Measurements from ENCODE around the gene AGBL4.

Gene AGBL4

DNA sequence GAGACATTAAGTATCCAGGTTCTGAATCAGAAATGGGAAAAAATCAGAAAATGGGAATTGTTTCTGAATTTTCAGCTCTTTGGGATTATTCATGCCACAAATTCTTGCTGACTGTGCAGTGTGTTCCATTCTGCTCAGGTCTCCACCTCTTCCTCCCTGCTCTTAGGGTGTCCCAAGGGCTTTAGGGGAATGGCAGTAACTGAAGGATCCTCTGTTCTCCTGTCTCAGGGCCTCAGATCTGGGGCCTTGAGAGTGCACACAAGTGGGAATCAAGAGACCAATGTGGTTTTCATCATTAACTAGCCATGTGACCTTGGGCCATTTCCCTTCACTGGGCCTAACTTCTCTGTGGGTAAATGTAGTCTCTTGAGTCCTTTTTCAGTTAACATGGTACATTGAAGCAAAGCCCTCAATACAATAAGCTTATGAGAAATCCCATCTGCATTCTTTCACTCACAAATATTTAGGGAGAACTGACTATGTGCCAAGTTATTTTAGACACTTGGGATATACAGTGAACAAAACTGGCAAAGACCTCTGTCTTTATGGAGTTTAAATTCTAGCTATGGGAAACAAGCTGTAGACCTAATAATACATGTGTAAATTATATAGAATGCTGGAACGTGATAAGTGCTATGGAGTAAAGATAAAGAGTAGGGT is 1476.1 kb downstream of the AGBL4 start:
- FAIRE-seq, result no peak
- TF ChIP-seq PAX5 (IDR thresholded peaks at IDR 0.05; ENCODE audit: insufficient read depth, low read length, severe bottlenecking) (no peak), POLR2AphosphoS5 (IDR thresholded peaks at IDR 0.05; ENCODE audit: low read depth, low read length) (no peak), POU2F2 (IDR thresholded peaks at IDR 0.05; ENCODE audit: low read depth, low read length) (no peak), SPI1 (IDR thresholded peaks at IDR 0.05; ENCODE audit: low read depth, low read length) (no peak), POLR2A (IDR thresholded peaks at IDR 0.05; ENCODE audit: low read depth, low read length) (no peak), TAF1 (IDR thresholded peaks at IDR 0.05; ENCODE audit: low read depth, low read length) (no peak)
- no peak for DNase-seq (ENCODE audit: insufficient read length, low spot score)

DNA sequence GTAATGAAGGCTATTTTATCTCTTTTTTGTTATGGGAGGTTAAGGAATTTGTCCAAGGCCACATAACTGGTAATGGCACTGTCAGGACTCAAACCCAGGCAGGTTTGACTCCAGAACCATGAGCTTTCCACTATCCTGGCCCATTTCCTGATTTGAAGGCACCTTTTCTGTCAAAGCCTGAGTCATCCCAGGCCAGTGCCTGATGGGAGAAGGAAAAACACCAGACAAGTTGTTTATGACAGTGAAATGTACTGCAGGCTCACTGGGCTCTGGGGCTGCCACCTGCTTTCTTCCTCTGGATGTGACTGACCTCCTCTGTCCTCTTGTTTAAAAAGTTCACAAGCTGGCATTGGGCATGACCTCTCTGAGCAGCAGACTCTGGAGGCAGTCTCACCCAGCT is 1479.9 kb downstream of the AGBL4 start:
- FAIRE-seq (no peak), DNase-seq (ENCODE audit: insufficient read length, low spot score) (no peak)
- no peak for TF ChIP-seq TAF1 (IDR thresholded peaks at IDR 0.05; ENCODE audit: low read depth, low read length)
- TF ChIP-seq POU2F2 (IDR thresholded peaks at IDR 0.05; ENCODE audit: low read depth, low read length), result no peak

GRCh38 chr1:48540587-48540986 is 1483.2 kb downstream of the AGBL4 start:
- no peak for TF ChIP-seq POU2F2 (IDR thresholded peaks at IDR 0.05; ENCODE audit: low read depth, low read length)
- TF ChIP-seq TAF1 (IDR thresholded peaks at IDR 0.05; ENCODE audit: low read depth, low read length), result no peak
- TF ChIP-seq POLR2A (IDR thresholded peaks at IDR 0.05; ENCODE audit: low read depth, low read length), result no peak
- TF ChIP-seq SPI1 (IDR thresholded peaks at IDR 0.05; ENCODE audit: low read depth, low read length), result no peak
- TF ChIP-seq PAX5 (IDR thresholded peaks at IDR 0.05; ENCODE audit: insufficient read depth, low read length, severe bottlenecking), result no peak
- no peak for TF ChIP-seq POLR2AphosphoS5 (IDR thresholded peaks at IDR 0.05; ENCODE audit: low read depth, low read length)
- DNase-seq (ENCODE audit: insufficient read length, low spot score) (no peak), FAIRE-seq (no peak)

DNA sequence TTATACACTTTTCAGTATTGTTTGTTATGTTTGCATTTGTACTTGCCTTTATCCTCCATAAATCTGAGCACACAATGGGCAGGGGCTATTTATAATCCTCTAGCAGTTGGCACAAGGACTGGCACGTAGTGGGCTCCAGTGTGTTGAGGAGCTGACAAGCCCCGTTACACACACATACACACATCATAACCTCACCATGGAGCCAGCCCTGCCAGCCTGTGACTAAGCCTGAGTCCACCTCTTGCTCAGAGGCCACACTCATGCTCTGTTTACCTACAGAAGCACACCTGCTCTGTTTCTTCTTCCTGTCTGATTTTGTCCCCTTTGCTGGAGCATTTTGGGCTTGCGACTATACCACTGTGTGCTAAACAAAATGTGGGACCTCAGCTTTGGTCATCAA is 1487.3 kb downstream of the AGBL4 start:
- no peak for DNase-seq (ENCODE audit: insufficient read length, low spot score)
- no peak for FAIRE-seq
- no peak for TF ChIP-seq SPI1 (IDR thresholded peaks at IDR 0.05; ENCODE audit: low read depth, low read length)

DNA sequence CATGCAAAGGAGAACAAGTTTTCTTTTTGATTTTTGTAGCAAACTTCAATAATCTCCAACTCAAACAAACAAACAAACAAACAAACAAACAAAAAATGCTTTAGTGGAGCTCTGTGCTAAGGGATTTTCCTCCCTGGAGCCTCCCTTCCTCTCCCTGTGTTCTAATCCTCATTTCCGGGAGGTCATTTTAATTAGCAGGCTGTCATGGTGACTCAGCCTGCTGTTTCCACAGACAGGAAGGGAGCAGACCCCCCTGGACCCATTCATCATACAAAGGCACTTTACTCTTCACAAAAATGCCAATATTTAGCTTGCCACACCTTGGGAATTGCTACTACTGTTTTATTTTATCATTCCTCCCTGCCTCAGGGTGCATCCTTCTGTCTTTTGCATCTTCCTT is 1490.8 kb downstream of the AGBL4 start:
- TF ChIP-seq SPI1 (IDR thresholded peaks at IDR 0.05; ENCODE audit: low read depth, low read length), result no peak
- TF ChIP-seq POLR2AphosphoS5 (IDR thresholded peaks at IDR 0.05; ENCODE audit: low read depth, low read length), result no peak
- TF ChIP-seq TAF1 (IDR thresholded peaks at IDR 0.05; ENCODE audit: low read depth, low read length), result no peak
- TF ChIP-seq PAX5 (IDR thresholded peaks at IDR 0.05; ENCODE audit: insufficient read depth, low read length, severe bottlenecking), result no peak
- no peak for TF ChIP-seq POU2F2 (IDR thresholded peaks at IDR 0.05; ENCODE audit: low read depth, low read length)
- no peak for TF ChIP-seq POLR2A (IDR thresholded peaks at IDR 0.05; ENCODE audit: low read depth, low read length)
- no peak for FAIRE-seq
- DNase-seq (ENCODE audit: insufficient read length, low spot score), result no peak

DNA sequence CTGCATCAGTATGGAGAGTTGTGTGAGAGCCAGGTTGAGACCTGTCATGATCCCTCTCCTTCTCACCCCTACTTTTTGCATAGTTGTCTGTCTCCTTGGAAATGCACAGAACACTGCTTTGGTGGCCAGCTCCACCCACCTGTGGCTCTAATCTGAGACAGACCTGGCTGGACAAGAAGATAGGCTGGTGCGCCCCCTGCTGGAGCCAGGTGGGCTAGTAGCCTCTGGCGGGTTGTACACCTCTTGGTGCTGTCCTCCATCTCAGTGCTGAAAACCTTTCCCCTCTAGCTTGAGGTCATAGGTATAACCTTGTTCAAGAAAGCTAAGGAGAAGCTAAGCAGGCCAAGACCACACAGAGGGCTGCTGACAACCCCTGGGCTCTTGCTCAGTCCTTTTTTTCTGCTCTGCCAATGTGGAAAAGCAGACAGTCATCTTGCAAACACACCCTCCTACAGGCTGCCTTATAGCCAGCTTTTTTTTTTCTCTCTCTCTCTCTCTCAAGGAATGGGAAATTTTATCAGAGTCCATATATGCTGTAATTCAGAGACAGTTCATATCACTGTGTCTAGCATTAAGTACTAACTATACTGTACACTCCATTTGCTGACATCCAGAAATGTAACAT is 1492.9 kb downstream of the AGBL4 start:
- DNase-seq (ENCODE audit: insufficient read length, low spot score), result peak; percentile 33
- FAIRE-seq, result peak; percentile 58
- no peak for TF ChIP-seq POLR2AphosphoS5 (IDR thresholded peaks at IDR 0.05; ENCODE audit: low read depth, low read length)
- TF ChIP-seq TAF1 (IDR thresholded peaks at IDR 0.05; ENCODE audit: low read depth, low read length), result no peak
- no peak for TF ChIP-seq SPI1 (IDR thresholded peaks at IDR 0.05; ENCODE audit: low read depth, low read length)
- TF ChIP-seq PAX5 (IDR thresholded peaks at IDR 0.05; ENCODE audit: insufficient read depth, low read length, severe bottlenecking), result no peak
- no peak for TF ChIP-seq POU2F2 (IDR thresholded peaks at IDR 0.05; ENCODE audit: low read depth, low read length)
- no peak for TF ChIP-seq POLR2A (IDR thresholded peaks at IDR 0.05; ENCODE audit: low read depth, low read length)

GRCh38 chr1:48527051-48527450 is 1496.7 kb downstream of the AGBL4 start:
- DNase-seq (ENCODE audit: insufficient read length, low spot score), result no peak
- no peak for FAIRE-seq
- TF ChIP-seq POU2F2 (IDR thresholded peaks at IDR 0.05; ENCODE audit: low read depth, low read length), result no peak
- no peak for TF ChIP-seq TAF1 (IDR thresholded peaks at IDR 0.05; ENCODE audit: low read depth, low read length)
- TF ChIP-seq POLR2AphosphoS5 (IDR thresholded peaks at IDR 0.05; ENCODE audit: low read depth, low read length), result no peak
- TF ChIP-seq SPI1 (IDR thresholded peaks at IDR 0.05; ENCODE audit: low read depth, low read length), result no peak
- TF ChIP-seq POLR2A (IDR thresholded peaks at IDR 0.05; ENCODE audit: low read depth, low read length), result no peak
- TF ChIP-seq PAX5 (IDR thresholded peaks at IDR 0.05; ENCODE audit: insufficient read depth, low read length, severe bottlenecking), result no peak

DNA sequence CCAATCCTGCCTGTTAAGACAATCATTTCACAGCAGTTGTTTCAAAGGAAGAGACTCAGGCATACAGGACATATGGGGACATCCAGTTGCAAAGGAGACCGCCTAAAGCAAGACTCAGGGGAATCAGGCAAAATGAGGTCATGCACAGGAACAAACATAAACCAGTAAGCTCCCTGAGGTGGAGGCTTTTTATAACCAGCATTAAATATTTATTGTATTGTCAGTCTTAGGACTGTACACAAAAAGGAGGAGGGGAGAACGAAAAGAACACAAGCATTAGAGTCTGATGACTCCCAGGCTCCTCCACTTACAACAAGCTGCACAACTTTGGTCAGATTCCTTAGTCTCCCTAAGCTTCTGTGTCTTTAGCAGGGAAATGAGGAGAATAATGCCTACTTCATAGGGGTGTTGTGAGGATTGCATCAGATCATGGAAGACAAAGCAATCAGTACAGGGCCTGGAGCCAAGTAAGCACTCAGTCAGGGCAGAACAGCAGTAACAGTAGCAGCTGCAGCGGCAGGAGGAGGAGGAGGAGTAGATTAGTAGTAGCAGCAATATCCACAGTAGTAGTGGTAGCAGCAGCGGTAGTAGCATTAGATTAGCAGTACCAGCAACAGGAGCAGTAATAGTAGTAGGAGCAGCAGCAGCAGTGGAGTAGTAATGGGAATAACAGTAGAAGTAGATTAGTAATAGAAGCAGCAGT is 1497.6 kb downstream of the AGBL4 start:
- TF ChIP-seq TAF1 (IDR thresholded peaks at IDR 0.05; ENCODE audit: low read depth, low read length) (no peak), POU2F2 (IDR thresholded peaks at IDR 0.05; ENCODE audit: low read depth, low read length) (no peak), POLR2A (IDR thresholded peaks at IDR 0.05; ENCODE audit: low read depth, low read length) (no peak), PAX5 (IDR thresholded peaks at IDR 0.05; ENCODE audit: insufficient read depth, low read length, severe bottlenecking) (no peak), POLR2AphosphoS5 (IDR thresholded peaks at IDR 0.05; ENCODE audit: low read depth, low read length) (no peak), SPI1 (IDR thresholded peaks at IDR 0.05; ENCODE audit: low read depth, low read length) (no peak)
- FAIRE-seq (no peak), DNase-seq (ENCODE audit: insufficient read length, low spot score) (no peak)

- TF ChIP-seq POLR2A (IDR thresholded peaks at IDR 0.05; ENCODE audit: low read depth, low read length), result no peak
- TF ChIP-seq TAF1 (IDR thresholded peaks at IDR 0.05; ENCODE audit: low read depth, low read length), result no peak
- no peak for TF ChIP-seq POLR2AphosphoS5 (IDR thresholded peaks at IDR 0.05; ENCODE audit: low read depth, low read length)
- no peak for TF ChIP-seq PAX5 (IDR thresholded peaks at IDR 0.05; ENCODE audit: insufficient read depth, low read length, severe bottlenecking)
- TF ChIP-seq POU2F2 (IDR thresholded peaks at IDR 0.05; ENCODE audit: low read depth, low read length), result no peak
- no peak for TF ChIP-seq SPI1 (IDR thresholded peaks at IDR 0.05; ENCODE audit: low read depth, low read length)
- no peak for DNase-seq (ENCODE audit: insufficient read length, low spot score)
- FAIRE-seq, result no peak
Measured at GRCh38 chr1:48524892-48525467, 1498.8 kb downstream of the AGBL4 start.
